GM12878 (cell line): ENCODE data around the gene RALGAPA1. TPM values are rescaled to one million over a fixed set of nuclear protein-coding genes. Genes with fewer than 3 reads are reported as not detected.

Experiments
- ASH2L ChIP-seq: fragments of 300-600, 200-600 bp; sonication (generic); IDR thresholded peaks from 2 replicates; pipeline ENCODE4 v1.6.1; 2017; ENCODE audit warnings: low read depth, mild to moderate bottlenecking, borderline replicate concordance
- EED ChIP-seq: sonication (generic); IDR thresholded peaks from 2 replicates; pipeline ENCODE4 v1.6.1; 2016; ENCODE audit warnings: antibody characterized with exemption, low read depth
- GABPA ChIP-seq: IDR thresholded peaks from 2 replicates; pipeline ENCODE4 v1.6.1; 2014; ENCODE audit warnings: antibody characterized with exemption, low read depth, mild to moderate bottlenecking, inconsistent platforms
- IKZF2 ChIP-seq, 2 experiments: fragments of 450-650 bp; IDR thresholded peaks; 2 replicates each; pipeline ENCODE4 v1.6.1; 2017; ENCODE audit warnings: mild to moderate bottlenecking in 2 of 2, moderate library complexity in 2 of 2
- NR2F1 ChIP-seq: fragments of 450-650 bp; conservative IDR thresholded peaks from 2 replicates; pipeline ENCODE4 v1.6.1; 2017; ENCODE audit warnings: mild to moderate bottlenecking
- RAD21 ChIP-seq: IDR thresholded peaks from 2 replicates; pipeline ENCODE4 v1.6.1; 2011; ENCODE audit warnings: mild to moderate bottlenecking, low read depth, low read length, moderate library complexity; ENCODE audit not compliant: insufficient read depth
- RELA ChIP-seq: fragments of 450-650 bp; IDR thresholded peaks from 2 replicates; pipeline ENCODE4 v1.8.0; 2014; ENCODE audit warnings: borderline replicate concordance; ENCODE audit not compliant: partially characterized antibody
- RFX5 ChIP-seq: IDR thresholded peaks from 2 replicates; pipeline ENCODE4 v1.6.1; 2011; ENCODE audit warnings: low read depth, low read length, improper control_type of control experiment
- SP1 ChIP-seq: IDR thresholded peaks from one replicate; pipeline ENCODE4 v1.6.1; 2011; ENCODE audit warnings: low read depth, low read length
- SREBF1 ChIP-seq: IDR thresholded peaks from 2 replicates; pipeline ENCODE4 v1.6.1; 2012; ENCODE audit warnings: mild to moderate bottlenecking, low read length
- ZNF217 ChIP-seq: fragments of 450-650 bp; IDR thresholded peaks from 2 replicates; pipeline ENCODE4 v1.6.1; 2017; ENCODE audit warnings: antibody characterized with exemption, mild to moderate bottlenecking
- polyA plus RNA-seq, 11 experiments: library from polyadenylated mRNA; depleted of rRNA in 4 of 11; unstranded in 6 of 11; stranded (reverse) in 5 of 11; fragments of >200 nt; fragmentation: Nextera tagmentation in 4 of 11; fragmentation: Illumina TruSeq in 1 of 11; extraction: Ambion mirVana in 4 of 11; extraction: Trizol in 1 of 11; gene quantifications; 1 replicate in 1 of 11; 2 replicates in 10 of 11; pipeline versions ENCODE4 v1.2.1 to v1.2.3, GENCODE V29; 2011 to 2016; ENCODE audit warnings: inconsistent platforms in 2 of 11, missing spikeins in 2 of 11, low read depth in 1 of 11
- total RNA-seq, 4 experiments: library from RNA; depleted of rRNA in 3 of 4; stranded (reverse); fragments of >200 nt in 3 of 4; fragmentation: Illumina TruSeq in 1 of 4; extraction: Trizol in 1 of 4; gene quantifications; 2 replicates each; pipeline versions ENCODE4 v1.2.1 to v1.2.3, GENCODE V29; 2013 to 2021
- TF ChIP-seq, protein P1 (sequence below): fragments of 450-650 bp; IDR thresholded peaks from 2 replicates; pipeline ENCODE4 v1.6.1; 2016; ENCODE audit warnings: mild to moderate bottlenecking, moderate library complexity, borderline replicate concordance
- TF ChIP-seq, protein P2 (sequence below): IDR thresholded peaks from 2 replicates; pipeline ENCODE4 v1.6.1; 2011; ENCODE audit warnings: mild to moderate bottlenecking, low read depth, low read length, moderate library complexity; ENCODE audit not compliant: insufficient replicate concordance
- TF ChIP-seq, protein P3 (sequence below): IDR thresholded peaks from 2 replicates; pipeline ENCODE4 v1.6.1; 2011; ENCODE audit warnings: borderline replicate concordance, low read depth, mild to moderate bottlenecking, moderate library complexity, mixed read lengths, low read length; ENCODE audit not compliant: insufficient read depth; ENCODE audit errors: extremely low read length

RALGAPA1 gene
- total and polyA plus RNA-seq, 10 of the 15 experiments (the other 5 are each of a cell fraction or from before 2014, with no cell fraction given), result 5.6 to 26.7 (median 14.7) TPM

DNA sequence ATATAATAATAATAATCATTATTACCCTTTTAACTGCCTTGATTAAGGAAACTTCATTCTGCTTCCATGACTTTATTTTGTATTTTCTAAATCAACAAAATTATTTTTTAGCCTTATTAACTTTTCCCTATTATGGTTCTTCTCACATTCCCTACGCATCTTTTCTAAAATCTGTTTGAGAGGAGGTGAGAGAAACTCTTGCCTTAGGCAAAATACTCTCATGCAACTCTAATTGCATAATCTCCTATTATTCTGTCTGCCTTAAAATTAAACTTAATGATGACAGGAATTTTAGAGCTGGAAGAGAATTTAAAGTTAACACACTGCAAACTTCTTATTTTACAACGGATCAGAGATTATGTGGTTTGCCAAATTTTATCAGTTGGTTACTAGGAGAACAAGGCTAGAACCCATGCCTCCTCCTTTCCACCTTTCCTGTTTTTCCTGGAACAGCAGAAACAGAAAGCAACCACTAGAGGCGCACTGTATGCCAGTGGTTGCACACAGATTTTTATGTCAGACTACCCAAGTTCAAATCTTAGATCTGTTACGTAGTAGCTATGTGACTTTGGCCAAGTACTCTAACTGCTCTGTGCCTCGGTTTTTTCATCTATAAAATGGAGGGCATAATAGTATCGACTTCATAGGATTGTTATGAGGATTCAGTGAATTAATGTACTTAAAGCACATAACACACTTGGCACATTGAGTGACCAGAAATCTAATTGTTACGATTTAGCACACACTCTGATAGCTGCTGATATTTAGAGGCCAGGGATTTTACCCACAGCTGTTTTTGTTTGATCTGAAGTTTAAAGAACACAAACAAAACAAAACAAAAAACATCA is 12.7 kb upstream of the RALGAPA1 start (continued):
- TF ChIP-seq, protein P1, sequence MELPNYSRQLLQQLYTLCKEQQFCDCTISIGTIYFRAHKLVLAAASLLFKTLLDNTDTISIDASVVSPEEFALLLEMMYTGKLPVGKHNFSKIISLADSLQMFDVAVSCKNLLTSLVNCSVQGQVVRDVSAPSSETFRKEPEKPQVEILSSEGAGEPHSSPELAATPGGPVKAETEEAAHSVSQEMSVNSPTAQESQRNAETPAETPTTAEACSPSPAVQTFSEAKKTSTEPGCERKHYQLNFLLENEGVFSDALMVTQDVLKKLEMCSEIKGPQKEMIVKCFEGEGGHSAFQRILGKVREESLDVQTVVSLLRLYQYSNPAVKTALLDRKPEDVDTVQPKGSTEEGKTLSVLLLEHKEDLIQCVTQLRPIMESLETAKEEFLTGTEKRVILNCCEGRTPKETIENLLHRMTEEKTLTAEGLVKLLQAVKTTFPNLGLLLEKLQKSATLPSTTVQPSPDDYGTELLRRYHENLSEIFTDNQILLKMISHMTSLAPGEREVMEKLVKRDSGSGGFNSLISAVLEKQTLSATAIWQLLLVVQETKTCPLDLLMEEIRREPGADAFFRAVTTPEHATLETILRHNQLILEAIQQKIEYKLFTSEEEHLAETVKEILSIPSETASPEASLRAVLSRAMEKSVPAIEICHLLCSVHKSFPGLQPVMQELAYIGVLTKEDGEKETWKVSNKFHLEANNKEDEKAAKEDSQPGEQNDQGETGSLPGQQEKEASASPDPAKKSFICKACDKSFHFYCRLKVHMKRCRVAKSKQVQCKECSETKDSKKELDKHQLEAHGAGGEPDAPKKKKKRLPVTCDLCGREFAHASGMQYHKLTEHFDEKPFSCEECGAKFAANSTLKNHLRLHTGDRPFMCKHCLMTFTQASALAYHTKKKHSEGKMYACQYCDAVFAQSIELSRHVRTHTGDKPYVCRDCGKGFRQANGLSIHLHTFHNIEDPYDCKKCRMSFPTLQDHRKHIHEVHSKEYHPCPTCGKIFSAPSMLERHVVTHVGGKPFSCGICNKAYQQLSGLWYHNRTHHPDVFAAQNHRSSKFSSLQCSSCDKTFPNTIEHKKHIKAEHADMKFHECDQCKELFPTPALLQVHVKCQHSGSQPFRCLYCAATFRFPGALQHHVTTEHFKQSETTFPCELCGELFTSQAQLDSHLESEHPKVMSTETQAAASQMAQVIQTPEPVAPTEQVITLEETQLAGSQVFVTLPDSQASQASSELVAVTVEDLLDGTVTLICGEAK, result no peak
- TF ChIP-seq ASH2L, result no peak
- TF ChIP-seq, protein P2, sequence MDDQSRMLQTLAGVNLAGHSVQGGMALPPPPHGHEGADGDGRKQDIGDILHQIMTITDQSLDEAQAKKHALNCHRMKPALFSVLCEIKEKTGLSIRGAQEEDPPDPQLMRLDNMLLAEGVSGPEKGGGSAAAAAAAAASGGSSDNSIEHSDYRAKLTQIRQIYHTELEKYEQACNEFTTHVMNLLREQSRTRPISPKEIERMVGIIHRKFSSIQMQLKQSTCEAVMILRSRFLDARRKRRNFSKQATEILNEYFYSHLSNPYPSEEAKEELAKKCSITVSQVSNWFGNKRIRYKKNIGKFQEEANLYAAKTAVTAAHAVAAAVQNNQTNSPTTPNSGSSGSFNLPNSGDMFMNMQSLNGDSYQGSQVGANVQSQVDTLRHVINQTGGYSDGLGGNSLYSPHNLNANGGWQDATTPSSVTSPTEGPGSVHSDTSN, result no peak
- TF ChIP-seq SREBF1, result no peak
- TF ChIP-seq NR2F1, result no peak
- TF ChIP-seq GABPA, result no peak
- no peak for TF ChIP-seq RFX5
- TF ChIP-seq ZNF217, result no peak
- peak; percentile 50 to 51; a peak in 3 of 4 replicates for TF ChIP-seq IKZF2 (IDR thresholded peaks at IDR 0.05)
- no peak for TF ChIP-seq RELA
- 0 out of 2 replicates have a peak, but pooled peaks have one; percentile 21 for TF ChIP-seq RAD21
- TF ChIP-seq, protein P3, sequence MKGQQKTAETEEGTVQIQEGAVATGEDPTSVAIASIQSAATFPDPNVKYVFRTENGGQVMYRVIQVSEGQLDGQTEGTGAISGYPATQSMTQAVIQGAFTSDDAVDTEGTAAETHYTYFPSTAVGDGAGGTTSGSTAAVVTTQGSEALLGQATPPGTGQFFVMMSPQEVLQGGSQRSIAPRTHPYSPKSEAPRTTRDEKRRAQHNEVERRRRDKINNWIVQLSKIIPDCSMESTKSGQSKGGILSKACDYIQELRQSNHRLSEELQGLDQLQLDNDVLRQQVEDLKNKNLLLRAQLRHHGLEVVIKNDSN, result no peak
- 0 out of 2 replicates have a peak, but pooled peaks have one; percentile 15 for TF ChIP-seq EED
- no peak for TF ChIP-seq SP1
- TF ChIP-seq, all 136 proteins: peak for 6
